K562 (cell line): ENCODE results near the gene NFXL1. TPM values are rescaled to one million over a fixed set of nuclear protein-coding genes. Genes with fewer than 3 reads are reported as not detected.
A peak's percentile ranks its signal among the peaks of the same experiment; 100 is the strongest.

Experiments
- ATAC-seq: fragments of 200-7000 bp; cut with Tn5 transposase; 3 replicates; pipeline ENCODE4 v1.9.1; 2020; ENCODE audit warnings: moderate library complexity
- BruUV-seq: library from RNA; stranded (reverse); fragments of 400-500 nt; replicated peaks from 2 replicates; lab custom pipeline; 2021; lab: Mats Ljungman, UMichigan
- CTCF ChIA-PET: fragments of 300-600 bp; formaldehyde crosslinking; extraction: SDS; loops from one replicate; lab custom pipeline; 2021; ENCODE audit warnings: low intra/inter-chr PET ratio; lab: Yijun Ruan, JAX
- POLR2A ChIA-PET: fragments of 300-600, 350-650 bp; sonication (Branson Sonifier 250); formaldehyde crosslinking; extraction: SDS; loops from one replicate; lab custom pipeline; 2021; ENCODE audit warnings: antibody characterized with exemption, inconsistent platforms; lab: Yijun Ruan, JAX
- DNase-seq, 4 experiments: peaks; one replicate each; pipeline versions ENCODE4 v3.0.0 to v3.0.0-alpha.2; 2011 to 2018; ENCODE audit warnings: low spot score in 3 of 4, mixed read lengths in 3 of 4; ENCODE audit errors: extremely low read depth in 1 of 4
- FAIRE-seq: peaks from 2 replicates; lab custom pipeline; 2011; peaks lifted over from hg19 to GRCh38; lab: Jason Lieb, UNC
- H2AFZ ChIP-seq: 2 replicates; pipeline ENCODE4 v1.6.0; 2011; ENCODE audit warnings: low read depth, low read length, control low read depth, inconsistent platforms
- H3K27ac ChIP-seq: fragments of 200-600 bp; 3 replicates; pipeline ENCODE4 v1.8.0; 2011; ENCODE audit warnings: low read depth, mild to moderate bottlenecking, control low read depth, inconsistent platforms, low read length, moderate library complexity, mixed read lengths; ENCODE audit errors: extremely low read depth
- H3K27me3 ChIP-seq, 2 experiments: fragments of 300-600 bp in 1 of 2; 2 replicates in 1 of 2; 3 replicates in 1 of 2; pipeline versions ENCODE4 v1.6.0 to v1.8.0; 2011; ENCODE audit warnings: inconsistent platforms in 2 of 2, low read length in 2 of 2, mild to moderate bottlenecking in 1 of 2, mixed read lengths in 1 of 2, moderate library complexity in 1 of 2; ENCODE audit not compliant: control insufficient read depth in 2 of 2, insufficient read depth in 2 of 2
- H3K36me3 ChIP-seq: fragments of 300-600 bp; 3 replicates; pipeline ENCODE4 v1.8.0; 2011; ENCODE audit warnings: mild to moderate bottlenecking, low read length, inconsistent platforms; ENCODE audit not compliant: control insufficient read depth, insufficient read depth
- H3K4me1 ChIP-seq, 2 experiments: fragments of 200-600 bp in 1 of 2; replicated peaks in 1 of 2; 2 replicates in 1 of 2; 3 replicates in 1 of 2; pipeline versions ENCODE4 v1.5.1 to v1.8.0; 2011; ENCODE audit warnings: inconsistent platforms in 2 of 2, low read length in 2 of 2, mild to moderate bottlenecking in 1 of 2, mixed read lengths in 1 of 2, moderate library complexity in 1 of 2; ENCODE audit not compliant: control insufficient read depth in 2 of 2, insufficient read depth in 2 of 2
- H3K4me2 ChIP-seq: 2 replicates; pipeline ENCODE4 v1.6.1; 2011; ENCODE audit warnings: low read length, control low read depth, inconsistent platforms, mixed read lengths; ENCODE audit not compliant: insufficient read depth
- H3K4me3 ChIP-seq: fragments of 200-600 bp; sonication (generic), shearing (Covaris generic); 2 replicates; pipeline ENCODE4 v1.5.1; 2016; ENCODE audit warnings: control low read depth, inconsistent platforms
- H3K79me2 ChIP-seq: fragments of 200-600 bp; 3 replicates; pipeline ENCODE4 v1.8.0; 2011; ENCODE audit warnings: low read length, inconsistent platforms; ENCODE audit not compliant: control insufficient read depth, insufficient read depth
- H3K9ac ChIP-seq, 2 experiments: 2 replicates each; pipeline versions ENCODE4 v1.6.0 to v1.6.1; 2011; ENCODE audit warnings: low read depth in 2 of 2, low read length in 2 of 2, control low read depth in 1 of 2, inconsistent platforms in 1 of 2, mild to moderate bottlenecking in 1 of 2, mixed read lengths in 1 of 2; ENCODE audit not compliant: insufficient read depth in 1 of 2
- H3K9me1 ChIP-seq: one replicate; pipeline ENCODE4 v1.6.0; 2011; ENCODE audit warnings: inconsistent platforms, mild to moderate bottlenecking, low read length, moderate library complexity; ENCODE audit not compliant: control insufficient read depth, insufficient read depth
- H3K9me3 ChIP-seq: replicated peaks from 2 replicates; pipeline ENCODE4 v1.5.1; 2011; ENCODE audit warnings: low read depth, low read length, inconsistent platforms; ENCODE audit not compliant: control insufficient read depth, insufficient read depth
- H4K20me1 ChIP-seq: replicated peaks from 2 replicates; pipeline ENCODE4 v1.6.1; 2011; ENCODE audit warnings: low read length, inconsistent platforms, mixed read lengths; ENCODE audit not compliant: control insufficient read depth, insufficient read depth
- C11orf30 ChIP-seq: fragments of 450-650 bp; IDR thresholded peaks from 2 replicates; pipeline ENCODE4 v1.6.1; 2016; ENCODE audit warnings: low read depth, mild to moderate bottlenecking
- CCAR2 ChIP-seq: fragments of 200-400 bp; formaldehyde crosslinking; IDR thresholded peaks from 2 replicates; pipeline ENCODE4 v1.6.1; 2017; ENCODE audit warnings: mild to moderate bottlenecking, low read depth, low read length
- ETV5 ChIP-seq: sonication (generic); formaldehyde crosslinking; IDR thresholded peaks from 2 replicates; pipeline ENCODE4 v1.4.0; 2020; ENCODE audit warnings: low read depth, mild to moderate bottlenecking, missing genetic modification reagents
- EZH2 ChIP-seq: IDR thresholded peaks from 2 replicates; pipeline ENCODE4 v1.6.1; 2012; ENCODE audit warnings: low read depth, mild to moderate bottlenecking, inconsistent platforms, low read length, borderline replicate concordance
- JUNB ChIP-seq: fragments of 450-650 bp; formaldehyde crosslinking; conservative IDR thresholded peaks from 2 replicates; pipeline ENCODE4 v1.4.0; 2020; ENCODE audit warnings: mild to moderate bottlenecking
- MAFG ChIP-seq: fragments of 450-650 bp; conservative IDR thresholded peaks from 2 replicates; pipeline ENCODE4 v1.6.1; 2016; ENCODE audit warnings: missing genetic modification characterization, missing compliant biosample characterization
- NFE2 ChIP-seq: IDR thresholded peaks from 2 replicates; pipeline ENCODE4 v1.6.1; 2014; ENCODE audit warnings: antibody characterized with exemption, low read depth
- POLR2AphosphoS2 ChIP-seq: IDR thresholded peaks from 2 replicates; pipeline ENCODE4 v1.6.1; 2012; ENCODE audit warnings: low read length, improper control_type of control experiment
- PRMT5 ChIP-seq: sonication (generic); formaldehyde crosslinking; IDR thresholded peaks from 2 replicates; pipeline ENCODE4 v1.5.0; 2020; ENCODE audit warnings: missing genetic modification reagents
- RAD21 ChIP-seq, 2 experiments: fragments of 250-450 bp in 1 of 2; fragments of 450-650 bp in 1 of 2; sonication (Bioruptor Pico) in 1 of 2; formaldehyde crosslinking in 1 of 2; IDR thresholded peaks in 1 of 2; conservative IDR thresholded peaks in 1 of 2; 2 replicates each; pipeline versions ENCODE4 v1.4.0 to v1.8.0; 2020 to 2022; ENCODE audit warnings: mild to moderate bottlenecking in 2 of 2, moderate library complexity in 1 of 2
- RBM25 ChIP-seq: fragments of 200-400 bp; formaldehyde crosslinking; IDR thresholded peaks from 2 replicates; pipeline ENCODE4 v1.6.1; 2018; ENCODE audit warnings: low read length, low read depth, moderate library complexity; ENCODE audit not compliant: severe bottlenecking
- SMAD2 ChIP-seq: fragments of 150-350 bp; IDR thresholded peaks from 2 replicates; pipeline ENCODE4 v1.6.1; 2014; ENCODE audit warnings: low read depth, mild to moderate bottlenecking, low read length
- TBL1XR1 ChIP-seq, 2 experiments: IDR thresholded peaks; 2 replicates each; pipeline ENCODE4 v1.6.1; 2012; ENCODE audit warnings: improper control_type of control experiment in 2 of 2, low read length in 2 of 2, mild to moderate bottlenecking in 1 of 2
- TOE1 ChIP-seq, 2 experiments: fragments of 450-650 bp in 1 of 2; sonication (generic) in 1 of 2; formaldehyde crosslinking in 1 of 2; IDR thresholded peaks; 2 replicates each; pipeline versions ENCODE4 v1.7.1 to v1.8.0; 2016 to 2022; ENCODE audit warnings: borderline replicate concordance in 2 of 2, mild to moderate bottlenecking in 2 of 2, antibody characterized with exemption in 1 of 2, inconsistent platforms in 1 of 2, low read depth in 1 of 2, missing genetic modification reagents in 1 of 2, moderate library complexity in 1 of 2
- ZBTB1 ChIP-seq: sonication (generic); formaldehyde crosslinking; IDR thresholded peaks from 2 replicates; pipeline ENCODE4 v1.8.1; 2023; ENCODE audit warnings: missing genetic modification reagents, low read depth, mild to moderate bottlenecking, borderline replicate concordance
- ZNF316 ChIP-seq: fragments of 450-650 bp; IDR thresholded peaks from 2 replicates; pipeline ENCODE4 v1.6.1; 2016
- ZNF436 ChIP-seq: fragments of 250-450, 450-650 bp; sonication (Bioruptor Pico); formaldehyde crosslinking; IDR thresholded peaks from 2 replicates; pipeline ENCODE4 v1.7.0; 2020; ENCODE audit warnings: mild to moderate bottlenecking
- ZNF79 ChIP-seq: fragments of 250-450 bp; sonication (Bioruptor Pico); IDR thresholded peaks from 2 replicates; pipeline ENCODE4 v1.4.0; 2020; ENCODE audit warnings: low read depth, mild to moderate bottlenecking, moderate library complexity
- WGBS: fragments of 100-300 bp; shearing (Covaris generic); methylation state at CpG from one replicate; pipeline ENCODE4 v1.1.6; 2016; ENCODE audit warnings: low coverage, mixed read lengths; ENCODE audit not compliant: insufficient coverage; ENCODE audit errors: missing lambda C conversion rate; 5-methylcytosine and 5-hydroxymethylcytosine counted together
- in situ Hi-C: fragments of 300-500 bp; cut with MboI; formaldehyde crosslinking; loops from 4 replicates; pipeline ENCODE4 v1.15.0; 2018; ENCODE audit warnings: inconsistent platforms, mixed read lengths
- intact Hi-C: fragments of 100-400 bp; cut with micrococcal nuclease; formaldehyde crosslinking; loops from 2 replicates; pipeline ENCODE4 v1.14.2; 2022
- polyA plus RNA-seq, 8 experiments: library from polyadenylated mRNA; depleted of rRNA in 4 of 8; stranded (reverse) in 5 of 8; unstranded in 3 of 8; fragments of >200 nt; fragmentation: Nextera tagmentation in 2 of 8; fragmentation: Illumina TruSeq in 1 of 8; extraction: Ambion mirVana in 2 of 8; extraction: Trizol in 1 of 8; gene quantifications; 2 replicates each; pipeline versions ENCODE4 v1.2.1 to v1.2.3, GENCODE V29; 2011 to 2014; ENCODE audit warnings: inconsistent platforms in 1 of 8, missing spikeins in 1 of 8
- total RNA-seq, 7 experiments: library from RNA; depleted of rRNA in 6 of 7; stranded (reverse); fragments of >200 nt in 6 of 7; fragmentation: Illumina TruSeq in 2 of 7; extraction: Trizol in 2 of 7; gene quantifications; 2 replicates each; pipeline versions ENCODE4 v1.2.1 to v1.2.3, GENCODE V29; 2011 to 2021; ENCODE audit warnings: low replicate concordance in 1 of 7
- TF ChIP-seq, protein P1 (sequence below): fragments of 250-450 bp; sonication (Bioruptor Pico); IDR thresholded peaks from 2 replicates; pipeline ENCODE4 v1.5.0; 2020; ENCODE audit warnings: mild to moderate bottlenecking

The NFXL1 gene
- total and polyA plus RNA-seq, 9 of the 15 experiments (the other 6 are each of a cell fraction or from before 2014, with no cell fraction given): 7.5 to 27.0 (median 10.6) TPM

DNA sequence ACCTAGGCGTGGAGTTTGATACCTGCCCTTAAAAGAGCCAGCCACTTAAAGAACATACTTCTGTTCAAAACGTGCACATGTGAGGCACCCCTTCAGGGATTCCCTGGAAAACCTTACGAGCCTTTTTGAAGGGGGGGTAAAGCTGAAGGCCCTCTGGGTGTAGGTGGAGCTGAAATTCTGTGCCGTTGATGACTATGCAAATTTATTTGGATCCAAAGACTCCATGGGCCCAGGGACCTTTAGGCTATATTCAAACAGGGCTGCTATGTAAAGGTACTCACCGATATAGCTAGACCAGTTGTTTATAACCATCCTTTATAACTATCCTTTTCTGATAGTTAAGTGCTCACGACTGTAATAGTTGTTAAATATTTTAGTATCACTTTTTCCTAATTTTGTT is 40.3 kb upstream of the NFXL1 start (continued):
- TF ChIP-seq ETV5 (no peak), ZNF316 (peak; percentile 57), NFE2 (peak; percentile 44; the same call in 1 of the 2 replicates), SMAD2 (no peak), MAFG (0 out of 2 replicates have a peak, but pooled peaks have one; percentile 29), PRMT5 (no peak), C11orf30 (peak; percentile 56), EZH2 (no peak), POLR2AphosphoS2 (no peak), ZNF436 (CRISPR knock-in tag) (no peak), ZNF79 (CRISPR knock-in tag) (no peak), JUNB (CRISPR knock-in tag) (no peak)

GRCh38 chr4:47954245-47954644 is 39.9 kb upstream of the NFXL1 start:
- DNase-seq (no peak), FAIRE-seq (no peak), ATAC-seq (peak; percentile 21; the same call in 2 of the 3 replicates)
- intact Hi-C loops: no loop called here
- 17% methylated on average over 9 of the region's 10 CpGs for WGBS
- no peaks in the 10 kb centered on the region for H3K4me1 ChIP-seq
- no peak overlapping the region for H3K4me3 ChIP-seq
- no peaks in the 10 kb centered on the region for H3K9me3 ChIP-seq
- no peaks in the 10 kb centered on the region for H3K79me2 ChIP-seq
- no peaks in the 10 kb centered on the region for H3K9me1 ChIP-seq
- peak overlapping the region; percentile 18; the same call in 1 of the 2 replicates for H3K4me2 ChIP-seq
- no peak overlapping the region for H3K9ac ChIP-seq
- H3K27me3 ChIP-seq: peaks cover 0 to 4% of the 10 kb centered on the region in 2 experiments; a peak in 1 of 5 replicates
- in situ Hi-C loops: no loop called here
- no TSS peak for BruUV-seq
- peak overlapping the region; percentile 53; the same call in 1 of the 2 replicates for H2AFZ ChIP-seq
- no peak overlapping the region for H3K27ac ChIP-seq
- POLR2A ChIA-PET: no interaction called here
- H4K20me1 ChIP-seq: no peaks in the 10 kb centered on the region
- CTCF ChIA-PET: no interaction called here
- no peaks in the 10 kb centered on the region for H3K36me3 ChIP-seq
- TF ChIP-seq CCAR2 (no peak), RAD21 (CRISPR knock-in tag; conservative IDR thresholded peaks at IDR 0.05 in 1 of 2, IDR thresholded peaks at IDR 0.05 in 1 of 2) (no peak), TBL1XR1 (IDR thresholded peaks at IDR 0.05; ENCODE audit: low read length in 2 of 2) (no peak), TOE1 (IDR thresholded peaks at IDR 0.05; ENCODE audit: borderline replicate concordance) (no peak), TOE1 (CRISPR knock-in tag; IDR thresholded peaks at IDR 0.05; ENCODE audit: borderline replicate concordance, low read depth) (no peak), RBM25 (no peak), ZBTB1 (CRISPR knock-in tag) (no peak)
- TF ChIP-seq, protein P1, sequence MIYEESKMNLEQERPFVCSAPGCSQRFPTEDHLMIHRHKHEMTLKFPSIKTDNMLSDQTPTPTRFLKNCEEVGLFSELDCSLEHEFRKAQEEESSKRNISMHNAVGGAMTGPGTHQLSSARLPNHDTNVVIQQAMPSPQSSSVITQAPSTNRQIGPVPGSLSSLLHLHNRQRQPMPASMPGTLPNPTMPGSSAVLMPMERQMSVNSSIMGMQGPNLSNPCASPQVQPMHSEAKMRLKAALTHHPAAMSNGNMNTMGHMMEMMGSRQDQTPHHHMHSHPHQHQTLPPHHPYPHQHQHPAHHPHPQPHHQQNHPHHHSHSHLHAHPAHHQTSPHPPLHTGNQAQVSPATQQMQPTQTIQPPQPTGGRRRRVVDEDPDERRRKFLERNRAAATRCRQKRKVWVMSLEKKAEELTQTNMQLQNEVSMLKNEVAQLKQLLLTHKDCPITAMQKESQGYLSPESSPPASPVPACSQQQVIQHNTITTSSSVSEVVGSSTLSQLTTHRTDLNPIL (CRISPR knock-in tag): no peak
